ENCODE results near the gene PPP2R5A. TPM values are rescaled to one million over a fixed set of nuclear protein-coding genes. Genes with fewer than 3 reads are reported as not detected.

PPP2R5A gene
- total and polyA plus RNA-seq, 2 of the 13 experiments (the other 11 are each of a cell fraction or from before 2014, with no cell fraction given), result 22.0 to 31.4 TPM

- Histone ChIP-seq H3K4me2 (ENCODE audit: low read depth, low read length) (peak overlapping the region; percentile 82), H3K4me1 (ENCODE audit: insufficient read depth, low read length) (peaks cover 62% of the 10 kb centered on the region), H3K9me3 (ENCODE audit: low read length) (no peaks in the 10 kb centered on the region), H3K9ac (ENCODE audit: insufficient read depth, low read depth, low read length) (no peak overlapping the region), H3K79me2 (ENCODE audit: insufficient read depth, low read length) (peaks cover 97% of the 10 kb centered on the region), H3K4me3 (replicated peaks in 1 of 3; ENCODE audit: insufficient read depth in 1 of 3, low read depth in 2 of 3, low read length in 3 of 3) (no peak overlapping the region), H4K20me1 (ENCODE audit: insufficient read depth, low read length) (peaks cover 82% of the 10 kb centered on the region), H3K27ac (ENCODE audit: extremely low read length, insufficient read depth, low read length) (no peak overlapping the region), H2AFZ (ENCODE audit: low read length) (no peak overlapping the region), H3K27me3 (ENCODE audit: control insufficient read depth in 1 of 2, insufficient read depth in 2 of 2, low read length in 2 of 2) (no peaks in the 10 kb centered on the region; a peak in 1 of 5 replicates), H3K36me3 (replicated peaks in 1 of 2; ENCODE audit: control insufficient read depth in 1 of 2, insufficient read depth in 2 of 2, low read length in 2 of 2) (no peaks in the 10 kb centered on the region)
- no peak for TF ChIP-seq ZNF878 (CRISPR knock-in tag; IDR thresholded peaks at IDR 0.05)
- 0 out of 2 replicates have a peak, but pooled peaks have one; percentile 16 for TF ChIP-seq SAP130 (CRISPR knock-in tag; IDR thresholded peaks at IDR 0.05; ENCODE audit: low read depth)
- TF ChIP-seq PRPF4 (IDR thresholded peaks at IDR 0.05; ENCODE audit: low read depth, low read length, poor library complexity, severe bottlenecking), result no peak
- no peak for TF ChIP-seq ZNF776 (CRISPR knock-in tag; IDR thresholded peaks at IDR 0.05)
- TF ChIP-seq, protein P1, sequence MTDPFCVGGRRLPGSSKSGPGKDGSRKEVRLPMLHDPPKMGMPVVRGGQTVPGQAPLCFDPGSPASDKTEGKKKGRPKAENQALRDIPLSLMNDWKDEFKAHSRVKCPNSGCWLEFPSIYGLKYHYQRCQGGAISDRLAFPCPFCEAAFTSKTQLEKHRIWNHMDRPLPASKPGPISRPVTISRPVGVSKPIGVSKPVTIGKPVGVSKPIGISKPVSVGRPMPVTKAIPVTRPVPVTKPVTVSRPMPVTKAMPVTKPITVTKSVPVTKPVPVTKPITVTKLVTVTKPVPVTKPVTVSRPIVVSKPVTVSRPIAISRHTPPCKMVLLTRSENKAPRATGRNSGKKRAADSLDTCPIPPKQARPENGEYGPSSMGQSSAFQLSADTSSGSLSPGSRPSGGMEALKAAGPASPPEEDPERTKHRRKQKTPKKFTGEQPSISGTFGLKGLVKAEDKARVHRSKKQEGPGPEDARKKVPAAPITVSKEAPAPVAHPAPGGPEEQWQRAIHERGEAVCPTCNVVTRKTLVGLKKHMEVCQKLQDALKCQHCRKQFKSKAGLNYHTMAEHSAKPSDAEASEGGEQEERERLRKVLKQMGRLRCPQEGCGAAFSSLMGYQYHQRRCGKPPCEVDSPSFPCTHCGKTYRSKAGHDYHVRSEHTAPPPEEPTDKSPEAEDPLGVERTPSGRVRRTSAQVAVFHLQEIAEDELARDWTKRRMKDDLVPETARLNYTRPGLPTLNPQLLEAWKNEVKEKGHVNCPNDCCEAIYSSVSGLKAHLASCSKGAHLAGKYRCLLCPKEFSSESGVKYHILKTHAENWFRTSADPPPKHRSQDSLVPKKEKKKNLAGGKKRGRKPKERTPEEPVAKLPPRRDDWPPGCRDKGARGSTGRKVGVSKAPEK (CRISPR knock-in tag; IDR thresholded peaks at IDR 0.05; ENCODE audit: borderline replicate concordance), result no peak
- no peak for TF ChIP-seq ZNF709 (CRISPR knock-in tag; IDR thresholded peaks at IDR 0.05)
- no peak for TF ChIP-seq KLF12 (CRISPR knock-in tag; IDR thresholded peaks at IDR 0.05; ENCODE audit: borderline replicate concordance)
- TF ChIP-seq MEIS1 (CRISPR knock-in tag; IDR thresholded peaks at IDR 0.05; ENCODE audit: borderline replicate concordance), result no peak
- TF ChIP-seq NFRKB (IDR thresholded peaks at IDR 0.05), result no peak
- no peak for TF ChIP-seq SP140L (CRISPR knock-in tag; IDR thresholded peaks at IDR 0.05; ENCODE audit: borderline replicate concordance)
- TF ChIP-seq SOX13 (IDR thresholded peaks at IDR 0.05), result no peak
- TF ChIP-seq SOX13 (CRISPR knock-in tag; conservative IDR thresholded peaks at IDR 0.05 in 1 of 2, IDR thresholded peaks at IDR 0.05 in 1 of 2), result peak in 1 of 2 experiments; percentile 32; a peak in 1 of 4 replicates
- no peak for TF ChIP-seq ZNF510 (CRISPR knock-in tag; IDR thresholded peaks at IDR 0.05; ENCODE audit: low read depth)
- TF ChIP-seq FOSL1 (CRISPR knock-in tag; IDR thresholded peaks at IDR 0.05; ENCODE audit: borderline replicate concordance), result 0 out of 2 replicates have a peak, but pooled peaks have one; percentile 11
- no peak for TF ChIP-seq SP4 (CRISPR knock-in tag; IDR thresholded peaks at IDR 0.05)
- no peak for TF ChIP-seq ZNF644 (CRISPR knock-in tag; IDR thresholded peaks at IDR 0.05; ENCODE audit: low read depth)
- TF ChIP-seq ZBTB20 (CRISPR knock-in tag; IDR thresholded peaks at IDR 0.05; ENCODE audit: borderline replicate concordance, low read depth), result no peak
- no peak for TF ChIP-seq ARID2 (CRISPR knock-in tag; IDR thresholded peaks at IDR 0.05; ENCODE audit: borderline replicate concordance)
- TF ChIP-seq ZNF232 (CRISPR knock-in tag; IDR thresholded peaks at IDR 0.05; ENCODE audit: borderline replicate concordance), result peak; percentile 74; the same call in 1 of the 2 replicates
- TF ChIP-seq ZFP1 (CRISPR knock-in tag; IDR thresholded peaks at IDR 0.05), result no peak
- no peak for TF ChIP-seq ZNF841 (CRISPR knock-in tag; IDR thresholded peaks at IDR 0.05; ENCODE audit: borderline replicate concordance)
- TF ChIP-seq ZNF317 (CRISPR knock-in tag; IDR thresholded peaks at IDR 0.05), result no peak
- TF ChIP-seq ZNF724P (CRISPR knock-in tag; IDR thresholded peaks at IDR 0.05; ENCODE audit: borderline replicate concordance), result no peak
- TF ChIP-seq KLF13 (CRISPR knock-in tag; IDR thresholded peaks at IDR 0.05), result no peak
- TF ChIP-seq SUZ12 (IDR thresholded peaks at IDR 0.05; ENCODE audit: low read depth, low read length), result no peak
- FAIRE-seq (no peak), DNase-seq (ENCODE audit: low spot score) (peak; percentile 16), ATAC-seq (no peak)
- intact Hi-C loops (cut with micrococcal nuclease; ENCODE audit: unreplicated experiment) (loop anchor here (1.0 to 10.0 kb wide), 3 partner anchors 77 to 606 kb away; no protein-coding TSS in a partner anchor), in situ Hi-C loops (cut with HindIII; ENCODE audit: extremely low pct_ligation_motif_present, low pct_unique_long_range_greater_than_20kb) (loop anchor here (5.0 kb wide), 1 partner anchor 218 kb away; no protein-coding TSS in a partner anchor)
- no TSS peak for BruUV-seq (replicated peaks)
- CTCF ChIA-PET (ENCODE audit: low intra/inter-chr PET ratio, low total read pairs), result interaction anchor here (1.2 to 3.0 kb wide), 3 partner anchors 217 to 228 kb away, joined by 4 to 32 read pairs (median 4); no protein-coding TSS in a partner anchor
- POLR2A ChIA-PET, result interaction anchor here (1.5 kb wide), 1 partner anchor 35 kb away, joined by 5 read pairs; no protein-coding TSS in a partner anchor
Observed at GRCh38 chr1:212290608-212291007, 5.4 kb downstream of the PPP2R5A start.

All from HepG2 (cell line).